Stimulated activated naive CD8-positive, alpha-beta T cell treated with anti-CD3 and anti-CD28 coated beads, Interleukin-15, Interleukin-2, amounts not matched to agents 100 ng/mL and 50 ng/mL, for 24 hours (primary cell): Measurements from ENCODE around the gene SP8.

ENCODE experiments used
- H3K27ac Mint-ChIP-seq: one replicate; pipeline ENCODE4 v1.8.0; 2021; ENCODE audit warnings: mild to moderate bottlenecking, mixed read lengths
- H3K27me3 Mint-ChIP-seq: one replicate; pipeline ENCODE4 v1.8.0; 2021; ENCODE audit warnings: mixed read lengths
- H3K36me3 Mint-ChIP-seq: one replicate; pipeline ENCODE4 v1.8.0; 2021; ENCODE audit warnings: low read depth, mixed read lengths
- H3K4me1 Mint-ChIP-seq: one replicate; pipeline ENCODE4 v1.8.0; 2021; ENCODE audit warnings: low read depth, mixed read lengths
- H3K4me3 Mint-ChIP-seq: one replicate; pipeline ENCODE4 v1.8.0; 2021; ENCODE audit warnings: mild to moderate bottlenecking, mixed read lengths
- H3K9me3 Mint-ChIP-seq: one replicate; pipeline ENCODE4 v1.8.0; 2021; ENCODE audit warnings: mixed read lengths

Gene SP8

DNA sequence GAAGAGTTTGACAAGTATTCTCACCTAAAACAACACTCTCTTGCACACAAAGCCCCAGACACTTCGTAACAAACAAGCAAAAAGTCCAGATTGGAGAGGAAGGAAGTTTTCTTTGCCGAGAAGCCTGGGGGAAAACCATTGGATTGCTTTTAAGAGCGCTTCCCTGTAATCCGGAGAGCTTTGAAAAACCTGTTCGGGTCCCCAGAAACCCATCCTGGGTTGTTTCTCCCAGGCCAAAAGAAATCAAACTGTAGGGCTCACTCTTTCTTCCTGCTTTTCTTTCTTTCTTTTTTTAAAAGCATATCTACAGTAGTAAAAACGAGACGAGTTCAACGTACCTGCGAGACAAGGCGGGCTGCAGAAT is 655 bp downstream of the SP8 start:
- Mint-ChIP-seq H3K36me3 (peaks cover 9% of the 10 kb centered on the region), H3K9me3 (peaks cover 12% of the 10 kb centered on the region), H3K27me3 (peaks cover 82% of the 10 kb centered on the region), H3K4me1 (peaks cover 26% of the 10 kb centered on the region), H3K4me3 (peak overlapping the region; percentile 72), H3K27ac (no peak overlapping the region)

DNA sequence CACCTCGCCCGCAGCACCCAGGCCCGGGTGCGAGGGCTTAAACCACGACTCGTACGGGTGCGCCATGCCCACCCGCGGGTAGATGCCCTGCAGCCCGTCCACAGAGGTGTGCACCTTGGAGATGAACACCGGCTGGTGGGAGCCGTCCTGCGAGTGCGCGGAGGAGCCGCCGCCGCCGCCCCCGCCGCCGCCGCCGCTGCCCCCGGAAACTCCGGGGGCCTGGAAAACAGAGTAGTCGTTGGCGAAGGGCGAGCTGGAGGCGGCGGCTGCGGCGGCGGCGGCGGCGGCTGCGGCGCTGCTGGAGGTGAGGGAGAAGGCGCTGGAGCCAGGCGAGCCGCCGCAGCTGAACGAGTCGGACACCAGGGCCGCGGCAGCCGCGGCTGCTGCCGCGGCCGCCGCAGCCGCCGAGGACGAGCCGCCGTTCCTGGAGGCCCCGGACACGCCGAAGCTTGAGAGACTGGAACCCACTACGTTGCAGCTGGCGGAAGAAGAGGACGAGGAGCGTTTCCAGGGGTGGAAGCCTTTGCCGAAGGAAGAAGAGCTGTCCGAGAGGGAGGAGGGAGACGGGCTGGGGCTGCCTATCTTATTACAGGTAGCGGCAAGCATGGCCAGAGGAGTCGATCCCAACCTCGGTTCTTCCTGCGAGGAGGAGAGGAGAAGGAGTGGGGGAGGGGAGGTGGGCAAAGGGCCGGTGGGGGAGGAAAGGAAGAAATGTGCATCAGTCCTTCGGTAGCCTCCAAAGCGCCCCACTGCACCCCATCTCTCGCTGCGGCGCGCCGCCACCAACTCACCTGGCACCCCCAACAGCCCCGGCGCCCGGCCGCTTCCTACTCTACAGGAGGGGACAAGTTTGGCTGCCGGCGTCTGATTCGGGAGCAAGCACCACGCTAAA is 1.3 kb downstream of the SP8 start:
- Mint-ChIP-seq H3K9me3 (peaks cover 12% of the 10 kb centered on the region), H3K4me3 (peak overlapping the region; percentile 72), H3K4me1 (peaks cover 26% of the 10 kb centered on the region), H3K36me3 (peaks cover 9% of the 10 kb centered on the region), H3K27ac (no peak overlapping the region), H3K27me3 (peaks cover 84% of the 10 kb centered on the region)

DNA sequence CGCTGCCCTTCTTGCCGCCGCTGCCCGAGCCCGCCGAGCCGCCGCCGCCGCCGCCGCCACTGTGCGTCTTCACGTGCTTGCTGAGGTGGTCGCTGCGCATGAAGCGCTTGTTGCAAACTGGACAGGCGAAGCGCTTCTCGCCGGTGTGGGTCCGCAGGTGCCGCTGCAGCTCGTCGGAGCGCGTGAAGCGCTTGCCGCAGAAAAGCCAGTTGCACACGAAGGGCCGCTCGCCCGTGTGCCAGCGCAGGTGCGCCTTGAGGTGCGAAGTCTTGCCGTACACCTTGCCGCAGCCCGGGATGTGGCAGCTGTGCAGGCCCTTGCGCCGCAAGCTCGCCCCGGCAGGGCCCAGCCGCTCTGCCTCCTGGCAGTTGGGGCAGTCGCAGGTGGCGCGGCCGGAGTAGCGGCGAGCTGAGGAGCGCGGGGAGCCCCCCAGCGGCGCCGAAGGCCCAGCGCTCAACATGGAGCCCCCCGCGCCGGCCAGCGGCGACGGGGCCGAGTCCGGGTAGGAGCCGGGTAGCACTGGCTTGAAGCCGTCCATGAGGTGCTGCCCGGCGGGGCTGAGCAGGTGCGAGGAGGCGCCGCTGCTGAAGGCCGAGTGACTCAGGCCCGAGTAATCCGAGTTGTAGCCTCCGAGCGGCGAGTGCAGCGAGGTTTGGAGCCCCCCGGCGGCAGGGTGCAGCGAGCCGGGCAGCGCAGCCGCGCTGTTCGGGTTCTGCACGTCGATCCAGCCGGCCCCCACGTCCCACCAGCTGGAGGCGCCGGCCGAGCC is 2.1 kb downstream of the SP8 start:
- Mint-ChIP-seq H3K4me1 (peaks cover 26% of the 10 kb centered on the region), H3K27ac (no peak overlapping the region), H3K27me3 (peaks cover 84% of the 10 kb centered on the region), H3K36me3 (peaks cover 9% of the 10 kb centered on the region), H3K4me3 (no peak overlapping the region), H3K9me3 (peaks cover 12% of the 10 kb centered on the region)

DNA sequence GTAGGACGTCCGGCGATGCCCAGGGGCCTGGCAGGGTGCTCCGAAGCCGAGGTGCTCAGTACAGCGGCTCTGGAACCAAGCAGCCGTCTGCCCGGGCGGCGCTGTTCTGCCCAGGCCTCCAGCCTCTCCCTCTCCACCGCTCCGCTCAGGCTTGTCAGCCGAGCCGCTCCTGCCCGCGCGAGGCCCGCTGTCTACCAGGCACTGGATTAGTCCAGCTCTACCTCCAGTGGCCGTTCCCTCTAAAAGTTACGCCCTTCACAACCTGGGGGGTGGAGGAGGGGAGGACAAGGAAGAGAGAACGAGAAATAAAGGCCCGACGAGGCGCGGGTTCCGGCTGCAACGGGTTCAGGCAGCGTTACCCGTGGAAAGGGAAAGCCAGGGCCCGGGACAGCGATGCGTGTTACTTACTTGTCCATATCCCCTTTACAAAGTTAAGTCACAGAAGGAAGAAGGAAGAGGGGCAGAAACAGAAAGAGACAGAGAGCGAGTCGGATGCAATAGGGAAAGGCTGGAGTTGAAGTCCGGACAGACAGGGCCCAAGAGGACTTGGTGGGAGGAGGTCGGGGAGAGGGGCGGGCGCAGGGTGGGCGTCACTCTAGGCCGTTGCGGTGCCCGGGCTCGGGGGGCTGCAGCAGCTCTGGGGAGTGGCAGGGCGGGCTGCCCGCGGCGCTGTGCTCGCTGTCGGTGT is 2.8 kb downstream of the SP8 start:
- H3K4me1 Mint-ChIP-seq = peaks cover 26% of the 10 kb centered on the region
- H3K27ac Mint-ChIP-seq = peak overlapping the region; percentile 66
- H3K4me3 Mint-ChIP-seq = peak overlapping the region; percentile 65
- H3K36me3 Mint-ChIP-seq = peaks cover 9% of the 10 kb centered on the region
- peaks cover 12% of the 10 kb centered on the region for H3K9me3 Mint-ChIP-seq
- peaks cover 87% of the 10 kb centered on the region for H3K27me3 Mint-ChIP-seq

DNA sequence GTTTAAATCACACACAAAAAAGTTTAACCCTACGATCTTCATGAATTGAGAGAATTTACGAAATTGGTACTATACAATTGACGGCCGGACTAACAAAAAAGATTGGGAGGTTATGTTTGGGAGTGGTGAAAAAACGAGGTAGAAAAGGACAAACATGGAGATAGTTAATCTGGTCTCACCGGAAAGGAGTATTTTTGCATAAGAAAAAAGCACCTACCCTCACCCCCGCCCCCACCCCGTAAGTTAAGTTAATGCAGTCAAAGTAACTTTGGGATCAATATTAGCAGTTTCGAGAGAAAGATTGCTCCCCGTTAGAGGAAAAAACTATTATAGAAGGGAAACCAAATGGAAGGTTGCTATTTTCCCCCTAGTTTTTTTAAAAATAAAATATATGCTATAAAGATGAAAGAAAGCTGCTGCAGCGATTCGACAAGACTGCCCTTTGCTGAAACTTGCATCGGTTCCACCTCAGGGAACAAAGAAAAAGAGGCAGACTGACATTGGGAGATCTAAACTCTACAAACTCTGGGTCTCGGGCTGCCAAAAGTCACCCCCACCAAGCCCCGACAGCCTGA is 3.5 kb downstream of the SP8 start:
- H3K9me3 Mint-ChIP-seq = peaks cover 12% of the 10 kb centered on the region
- peaks cover 84% of the 10 kb centered on the region for H3K27me3 Mint-ChIP-seq
- H3K4me3 Mint-ChIP-seq = no peak overlapping the region
- no peak overlapping the region for H3K27ac Mint-ChIP-seq
- H3K4me1 Mint-ChIP-seq = peaks cover 26% of the 10 kb centered on the region
- peaks cover 9% of the 10 kb centered on the region for H3K36me3 Mint-ChIP-seq

DNA sequence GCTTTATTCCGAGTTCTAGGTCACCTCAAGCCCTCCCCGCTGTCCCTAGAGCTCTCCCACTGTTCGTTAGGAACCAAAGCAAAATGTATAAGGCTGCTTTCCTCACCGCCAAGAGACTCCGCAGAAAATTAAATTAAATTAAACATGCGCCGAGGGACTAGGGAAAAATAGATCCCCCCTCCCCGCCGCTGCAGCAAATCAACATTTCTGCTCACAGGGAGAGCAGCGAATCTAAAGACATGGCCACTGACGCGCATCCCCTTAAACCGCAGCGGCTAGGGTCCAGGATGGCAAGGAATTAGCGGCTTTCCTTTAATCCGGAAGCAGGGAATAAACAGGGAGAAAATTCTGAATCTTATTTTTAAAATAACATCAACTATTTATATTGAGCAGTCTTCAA is 7.6 kb downstream of the SP8 start:
- H3K9me3 Mint-ChIP-seq = no peaks in the 10 kb centered on the region
- peaks cover 16% of the 10 kb centered on the region for H3K4me1 Mint-ChIP-seq
- H3K27ac Mint-ChIP-seq = no peak overlapping the region
- H3K27me3 Mint-ChIP-seq = peaks cover 89% of the 10 kb centered on the region
- no peak overlapping the region for H3K4me3 Mint-ChIP-seq
- H3K36me3 Mint-ChIP-seq = peaks cover 8% of the 10 kb centered on the region

DNA sequence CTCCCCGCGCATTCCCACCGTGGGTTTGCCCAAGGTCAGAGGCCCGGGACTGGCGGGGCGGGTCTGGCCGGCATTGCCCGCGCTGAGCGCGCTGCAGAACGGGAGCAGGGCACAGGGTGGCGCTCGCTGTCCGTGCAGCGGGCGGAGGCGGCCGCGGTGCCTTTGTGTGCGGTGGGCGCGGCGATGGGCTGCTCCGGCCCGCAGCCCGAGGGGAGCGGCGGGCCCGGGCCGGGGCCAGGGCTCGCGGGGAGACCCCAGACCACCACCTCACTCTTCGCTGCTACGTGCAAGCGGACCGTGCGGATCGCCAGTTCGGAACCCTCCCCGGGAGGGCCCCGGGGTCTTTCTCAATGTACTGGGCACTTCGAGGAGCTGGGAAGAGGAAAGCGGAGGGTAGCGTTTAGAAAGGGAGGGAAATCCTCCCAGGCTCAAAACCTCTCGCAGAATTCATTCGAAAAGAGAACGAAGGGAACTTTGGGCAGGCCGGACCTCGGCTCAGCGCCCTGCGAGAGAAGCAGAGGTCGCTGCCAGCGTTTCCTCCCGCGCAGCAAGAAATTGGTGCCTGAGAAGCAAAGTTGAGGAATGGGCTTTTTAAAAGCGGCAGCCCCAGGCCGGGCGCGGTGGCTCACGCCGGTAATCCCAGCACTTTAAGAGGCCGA is 8.5 kb downstream of the SP8 start:
- Mint-ChIP-seq H3K27ac (no peak overlapping the region), H3K4me1 (peaks cover 12% of the 10 kb centered on the region), H3K27me3 (peaks cover 84% of the 10 kb centered on the region), H3K36me3 (peaks cover 8% of the 10 kb centered on the region), H3K4me3 (no peak overlapping the region), H3K9me3 (no peaks in the 10 kb centered on the region)

DNA sequence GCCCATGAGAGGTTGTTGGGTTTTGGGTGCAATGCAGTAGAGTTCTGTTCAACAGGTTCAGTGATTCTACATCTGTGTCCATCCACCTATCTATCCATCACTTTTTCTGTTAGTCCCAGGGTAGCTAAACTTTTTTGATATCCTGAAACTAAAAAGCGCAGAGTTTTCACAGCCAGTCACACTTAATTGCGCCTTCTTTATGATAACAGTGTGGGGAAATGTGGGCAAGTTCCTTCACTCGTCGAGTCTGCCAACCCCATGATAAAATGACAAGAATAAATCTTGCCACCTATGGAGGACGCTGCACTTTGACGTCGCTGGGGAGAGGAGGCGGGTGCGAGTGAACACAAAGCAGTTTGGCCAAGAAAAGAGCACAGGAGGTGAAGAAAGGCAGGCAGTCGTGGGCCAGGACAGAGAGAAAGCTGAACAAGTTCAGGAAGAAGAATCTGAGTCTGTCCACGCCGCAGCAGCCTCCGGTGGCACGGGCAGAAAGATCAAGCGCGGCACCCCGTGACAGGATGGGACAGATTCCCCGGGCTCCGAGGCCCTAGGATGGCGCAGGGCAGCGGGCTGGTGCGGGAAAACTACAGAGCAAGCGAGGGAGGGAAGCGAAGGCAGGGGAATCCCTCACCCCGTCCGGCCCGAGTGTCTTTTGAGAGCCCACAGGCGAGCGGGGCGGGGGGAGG is 9.2 kb downstream of the SP8 start:
- peaks cover 8% of the 10 kb centered on the region for H3K36me3 Mint-ChIP-seq
- H3K27me3 Mint-ChIP-seq = peaks cover 79% of the 10 kb centered on the region
- H3K9me3 Mint-ChIP-seq = no peaks in the 10 kb centered on the region
- H3K4me3 Mint-ChIP-seq = peak overlapping the region; percentile 67
- H3K27ac Mint-ChIP-seq = peak overlapping the region; percentile 63
- peaks cover 9% of the 10 kb centered on the region for H3K4me1 Mint-ChIP-seq

DNA sequence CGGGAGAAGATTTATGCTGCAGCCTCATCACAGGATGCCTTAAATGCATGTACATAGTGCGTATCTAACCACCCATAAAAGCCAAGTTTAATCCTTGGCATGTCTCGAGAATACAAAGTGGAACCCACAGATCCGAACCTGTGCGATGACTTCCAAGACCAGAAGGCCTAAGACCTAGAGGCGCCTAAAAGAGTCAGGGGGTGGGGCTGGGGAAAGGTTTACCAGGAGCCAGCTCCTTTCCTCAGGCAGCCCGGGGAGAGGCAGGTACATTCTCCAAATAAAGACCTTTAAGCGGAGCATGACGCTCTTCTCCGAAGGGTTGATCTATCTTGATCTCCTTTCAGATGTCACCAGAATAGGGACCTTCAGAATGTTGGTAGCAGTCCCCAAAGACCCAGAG is 9.7 kb downstream of the SP8 start:
- Mint-ChIP-seq H3K4me1 (peaks cover 9% of the 10 kb centered on the region), H3K36me3 (peaks cover 8% of the 10 kb centered on the region), H3K27me3 (peaks cover 78% of the 10 kb centered on the region), H3K9me3 (no peaks in the 10 kb centered on the region), H3K27ac (no peak overlapping the region), H3K4me3 (peak overlapping the region; percentile 67)

DNA sequence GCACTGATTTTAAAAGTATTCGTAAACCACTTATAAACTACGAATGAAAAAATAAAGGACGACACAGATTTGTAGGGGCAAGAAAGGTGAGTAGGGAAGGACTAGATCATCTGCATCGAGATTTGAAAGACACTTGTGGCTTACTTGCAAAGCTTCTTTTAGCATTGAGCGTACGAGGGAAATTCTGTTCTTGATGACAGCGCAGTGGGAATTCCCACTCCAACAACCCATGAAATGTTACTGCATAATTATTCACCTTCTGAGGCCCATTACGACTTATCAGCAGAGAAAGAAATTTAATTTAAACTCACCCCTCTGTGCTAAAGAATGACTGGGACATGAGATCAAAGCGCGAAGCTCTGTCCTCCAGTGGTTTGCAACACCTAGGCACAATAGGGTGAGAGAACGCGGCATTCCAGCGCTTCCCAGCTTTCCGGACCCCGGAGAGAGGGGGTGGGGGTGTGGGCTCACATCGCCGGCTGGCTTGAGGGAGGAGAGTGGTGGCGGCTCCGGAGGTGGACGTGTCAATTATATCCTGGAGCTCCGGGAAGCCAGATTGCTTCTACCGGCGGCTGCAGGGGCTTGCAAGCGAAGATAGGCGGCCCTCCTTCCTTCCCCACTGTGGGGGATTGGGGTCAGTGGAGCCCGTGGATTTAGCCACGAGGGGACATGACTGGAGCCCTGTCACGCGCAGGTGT is 10.3 kb downstream of the SP8 start:
- H3K4me3 Mint-ChIP-seq = no peak overlapping the region
- peaks cover 8% of the 10 kb centered on the region for H3K36me3 Mint-ChIP-seq
- peaks cover 72% of the 10 kb centered on the region for H3K27me3 Mint-ChIP-seq
- no peak overlapping the region for H3K27ac Mint-ChIP-seq
- no peaks in the 10 kb centered on the region for H3K9me3 Mint-ChIP-seq
- peaks cover 9% of the 10 kb centered on the region for H3K4me1 Mint-ChIP-seq

DNA sequence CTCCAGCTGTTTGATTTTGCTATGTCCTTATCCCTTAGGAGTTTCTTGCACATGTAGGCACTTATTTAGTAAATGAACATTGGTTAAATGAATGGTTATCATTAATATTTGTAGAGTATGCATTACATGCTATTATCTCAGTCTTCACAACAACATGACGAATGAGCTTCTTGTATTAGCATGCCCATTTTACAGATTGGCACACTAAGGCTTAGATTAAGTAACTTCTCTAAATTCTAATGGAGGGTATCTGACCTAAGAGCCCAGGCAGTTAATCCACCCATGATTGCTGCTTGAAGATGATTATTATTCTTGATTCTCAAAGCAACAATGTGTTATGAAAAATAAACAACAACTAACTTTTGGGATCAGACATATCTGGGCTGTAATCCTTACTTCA is 32.7 kb downstream of the SP8 start:
- Mint-ChIP-seq H3K27ac (no peak overlapping the region), H3K9me3 (no peaks in the 10 kb centered on the region), H3K4me3 (no peak overlapping the region), H3K36me3 (no peaks in the 10 kb centered on the region), H3K27me3 (no peaks in the 10 kb centered on the region), H3K4me1 (no peaks in the 10 kb centered on the region)

DNA sequence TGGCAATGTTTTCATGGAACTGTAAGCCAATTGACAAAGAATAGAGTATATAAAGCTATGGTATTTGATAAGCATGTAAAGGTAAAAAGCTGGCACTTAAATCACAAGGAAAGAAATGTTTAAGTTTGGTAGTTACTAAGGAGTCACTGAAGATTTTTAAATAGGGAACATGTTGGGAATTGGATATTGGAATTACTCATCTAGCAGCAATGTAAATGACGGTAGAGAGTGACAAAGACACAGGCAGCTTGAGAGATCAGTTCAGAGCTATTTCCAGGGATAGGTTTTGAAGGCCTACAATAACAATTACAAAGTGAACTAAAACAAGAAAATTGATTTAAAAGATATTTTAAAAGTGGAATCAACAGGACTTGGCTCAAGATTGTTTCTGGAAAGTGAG is 36.8 kb downstream of the SP8 start:
- H3K27me3 Mint-ChIP-seq = peaks cover 3% of the 10 kb centered on the region
- H3K4me3 Mint-ChIP-seq = no peak overlapping the region
- H3K36me3 Mint-ChIP-seq = no peaks in the 10 kb centered on the region
- no peaks in the 10 kb centered on the region for H3K9me3 Mint-ChIP-seq
- H3K27ac Mint-ChIP-seq = no peak overlapping the region
- H3K4me1 Mint-ChIP-seq = no peaks in the 10 kb centered on the region

DNA sequence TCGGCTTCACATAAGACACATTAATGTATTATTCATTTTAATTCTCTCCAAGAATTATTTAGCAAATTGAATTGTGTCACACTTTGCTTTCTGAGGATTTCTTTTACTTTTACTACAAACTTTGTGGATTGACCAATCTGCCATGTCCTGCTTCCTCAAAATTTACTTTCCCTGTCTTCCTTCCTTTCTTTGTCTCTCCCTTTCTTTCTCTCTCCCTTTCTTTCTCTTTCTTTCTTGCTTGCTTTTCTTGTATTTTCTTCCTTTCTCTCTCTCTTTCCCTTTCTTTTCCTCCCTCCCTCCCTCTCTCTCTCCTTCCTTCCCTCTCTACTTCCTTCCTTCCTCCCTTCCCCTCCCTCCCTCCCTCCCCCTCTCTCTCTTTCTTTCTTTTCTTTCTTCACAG is 37.8 kb downstream of the SP8 start:
- Mint-ChIP-seq H3K36me3 (no peaks in the 10 kb centered on the region), H3K9me3 (no peaks in the 10 kb centered on the region), H3K27me3 (peaks cover 3% of the 10 kb centered on the region), H3K4me1 (no peaks in the 10 kb centered on the region), H3K4me3 (no peak overlapping the region), H3K27ac (no peak overlapping the region)
